Fibroblast of lung (primary cell): ENCODE measurements around the gene SMIM13.

Source experiments
- EZH2 ChIP-seq: IDR thresholded peaks from 2 replicates; pipeline ENCODE4 v1.5.1; 2012; ENCODE audit warnings: low read length, control low read depth, mild to moderate bottlenecking; ENCODE audit errors: missing control alignments
- TF ChIP-seq, protein P1 (sequence below), 2 donors: IDR thresholded peaks in 1 of 2; conservative IDR thresholded peaks in 1 of 2; 1 replicate in 1 of 2; 2 replicates in 1 of 2; pipeline ENCODE4 v1.5.1; 2011 to 2012; ENCODE audit warnings: low read length in 2 of 2, control low read depth in 1 of 2, inconsistent platforms in 1 of 2, low read depth in 1 of 2, mild to moderate bottlenecking in 1 of 2

DNA sequence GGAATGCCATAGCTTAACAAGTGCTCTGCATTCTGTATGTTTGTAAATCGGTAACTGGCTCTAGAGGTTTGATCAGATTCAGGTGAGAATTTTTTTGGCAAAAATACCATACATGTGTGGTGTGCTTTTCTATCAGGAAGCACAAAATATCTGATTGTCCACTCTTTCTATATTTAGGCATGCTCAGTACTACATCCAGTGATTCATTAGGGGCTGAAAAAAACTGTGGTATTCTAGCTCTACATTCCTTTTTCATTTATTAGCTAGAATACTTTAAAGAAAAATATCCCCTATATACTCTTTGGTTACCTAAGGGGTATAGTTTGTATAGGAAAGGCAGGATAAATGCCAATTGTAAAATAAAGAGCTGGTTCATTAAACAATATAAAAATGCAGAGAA, 38.9 kb upstream of the SMIM13 start:
- TF ChIP-seq, protein P1, sequence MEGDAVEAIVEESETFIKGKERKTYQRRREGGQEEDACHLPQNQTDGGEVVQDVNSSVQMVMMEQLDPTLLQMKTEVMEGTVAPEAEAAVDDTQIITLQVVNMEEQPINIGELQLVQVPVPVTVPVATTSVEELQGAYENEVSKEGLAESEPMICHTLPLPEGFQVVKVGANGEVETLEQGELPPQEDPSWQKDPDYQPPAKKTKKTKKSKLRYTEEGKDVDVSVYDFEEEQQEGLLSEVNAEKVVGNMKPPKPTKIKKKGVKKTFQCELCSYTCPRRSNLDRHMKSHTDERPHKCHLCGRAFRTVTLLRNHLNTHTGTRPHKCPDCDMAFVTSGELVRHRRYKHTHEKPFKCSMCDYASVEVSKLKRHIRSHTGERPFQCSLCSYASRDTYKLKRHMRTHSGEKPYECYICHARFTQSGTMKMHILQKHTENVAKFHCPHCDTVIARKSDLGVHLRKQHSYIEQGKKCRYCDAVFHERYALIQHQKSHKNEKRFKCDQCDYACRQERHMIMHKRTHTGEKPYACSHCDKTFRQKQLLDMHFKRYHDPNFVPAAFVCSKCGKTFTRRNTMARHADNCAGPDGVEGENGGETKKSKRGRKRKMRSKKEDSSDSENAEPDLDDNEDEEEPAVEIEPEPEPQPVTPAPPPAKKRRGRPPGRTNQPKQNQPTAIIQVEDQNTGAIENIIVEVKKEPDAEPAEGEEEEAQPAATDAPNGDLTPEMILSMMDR (conservative IDR thresholded peaks at IDR 0.05 in 1 of 2, IDR thresholded peaks at IDR 0.05 in 1 of 2; ENCODE audit: low read depth in 1 of 2, low read length in 2 of 2) = no peak
- TF ChIP-seq EZH2 = no peak
